ENCODE results near the gene SGCA. TPM values are rescaled to one million over a fixed set of nuclear protein-coding genes. Genes with fewer than 3 reads are reported as not detected.

The SGCA gene
- total RNA-seq, 1 experiment from 2014 or later, result not detected

GRCh38 chr17:50164697-50164988 is 1.2 kb upstream of the SGCA start:
- no peaks in the 10 kb centered on the region for H3K36me3 ChIP-seq (ENCODE audit: low read depth)
- H3K9me2 ChIP-seq (ENCODE audit: insufficient read depth), result no peaks in the 10 kb centered on the region
- no peaks in the 10 kb centered on the region for H3K9me3 ChIP-seq (ENCODE audit: insufficient read depth, low read depth)
- BruUV-seq (replicated peaks), result no TSS peak
- H3K27me3 ChIP-seq (ENCODE audit: insufficient read depth, low read depth), result no peaks in the 10 kb centered on the region
- no peak overlapping the region for H3K27ac ChIP-seq
- ChIA-PET POLR2A (ENCODE audit: unreplicated experiment) (no interaction called here), CTCF (no interaction called here)
- H3K79me2 ChIP-seq (ENCODE audit: low read depth), result no peaks in the 10 kb centered on the region
- H3K4me2 ChIP-seq, result no peak overlapping the region
- peaks cover 12% of the 10 kb centered on the region; the same call in 1 of the 2 replicates for H3F3A ChIP-seq (ENCODE audit: insufficient read depth, low read depth)
- H3K4me3 ChIP-seq, result no peak overlapping the region
- DNase-seq, result no peak
- TF ChIP-seq EZH2 (IDR thresholded peaks at IDR 0.05; ENCODE audit: low read depth) (no peak), CTCF (conservative IDR thresholded peaks at IDR 0.05) (no peak)
- no peak overlapping the region for H2AFZ ChIP-seq
- H4K20me1 ChIP-seq (ENCODE audit: insufficient read depth), result no peaks in the 10 kb centered on the region
- intact Hi-C loops (cut with micrococcal nuclease; ENCODE audit: unreplicated experiment), result no loop called here
- H3K4me1 ChIP-seq (replicated peaks; ENCODE audit: insufficient read depth), result peaks cover 8% of the 10 kb centered on the region

GRCh38 chr17:50165066-50165465 is 739 bp upstream of the SGCA start:
- POLR2A ChIA-PET (ENCODE audit: unreplicated experiment), result no interaction called here
- Histone ChIP-seq H4K20me1 (ENCODE audit: insufficient read depth) (no peaks in the 10 kb centered on the region), H3K27ac (no peak overlapping the region), H3K4me3 (no peak overlapping the region), H3K27me3 (ENCODE audit: insufficient read depth, low read depth) (no peaks in the 10 kb centered on the region), H2AFZ (no peak overlapping the region), H3K36me3 (ENCODE audit: low read depth) (no peaks in the 10 kb centered on the region), H3K4me1 (replicated peaks; ENCODE audit: insufficient read depth) (peaks cover 11% of the 10 kb centered on the region), H3K4me2 (no peak overlapping the region), H3F3A (ENCODE audit: insufficient read depth, low read depth) (peaks cover 16% of the 10 kb centered on the region; the same call in 1 of the 2 replicates), H3K9me2 (ENCODE audit: insufficient read depth) (no peaks in the 10 kb centered on the region), H3K9me3 (ENCODE audit: insufficient read depth, low read depth) (no peaks in the 10 kb centered on the region), H3K79me2 (ENCODE audit: low read depth) (no peaks in the 10 kb centered on the region)
- DNase-seq, result no peak
- intact Hi-C loops (cut with micrococcal nuclease; ENCODE audit: unreplicated experiment), result no loop called here
- CTCF ChIA-PET, result interaction anchor here (0.6 kb wide), 1 partner anchor 77 kb away, joined by 7 read pairs; no protein-coding TSS in a partner anchor
- BruUV-seq (replicated peaks), result no TSS peak
- no peak for TF ChIP-seq CTCF (conservative IDR thresholded peaks at IDR 0.05)
- TF ChIP-seq EZH2 (IDR thresholded peaks at IDR 0.05; ENCODE audit: low read depth), result no peak

- H3F3A ChIP-seq (ENCODE audit: insufficient read depth, low read depth), result peaks cover 20% of the 10 kb centered on the region; the same call in 1 of the 2 replicates
Measured at GRCh38 chr17:50165466-50165865, 339 bp upstream of the SGCA start.

More at GRCh38 chr17:50165466-50165865, 339 bp upstream of the SGCA start:
- Histone ChIP-seq H3K79me2 (ENCODE audit: low read depth) (no peaks in the 10 kb centered on the region), H3K27me3 (ENCODE audit: insufficient read depth, low read depth) (no peaks in the 10 kb centered on the region), H3K27ac (no peak overlapping the region), H3K36me3 (ENCODE audit: low read depth) (no peaks in the 10 kb centered on the region), H3K4me1 (replicated peaks; ENCODE audit: insufficient read depth) (peaks cover 15% of the 10 kb centered on the region), H3K4me3 (no peak overlapping the region), H3K4me2 (no peak overlapping the region), H2AFZ (no peak overlapping the region), H4K20me1 (ENCODE audit: insufficient read depth) (no peaks in the 10 kb centered on the region), H3K9me2 (ENCODE audit: insufficient read depth) (no peaks in the 10 kb centered on the region), H3K9me3 (ENCODE audit: insufficient read depth, low read depth) (no peaks in the 10 kb centered on the region)
- intact Hi-C loops (cut with micrococcal nuclease; ENCODE audit: unreplicated experiment), result no loop called here
- no peak for DNase-seq
- ChIA-PET POLR2A (ENCODE audit: unreplicated experiment) (no interaction called here), CTCF (interaction anchor here (0.6 kb wide), 1 partner anchor 77 kb away, joined by 7 read pairs; no protein-coding TSS in a partner anchor)
- no TSS peak for BruUV-seq (replicated peaks)
- no peak for TF ChIP-seq EZH2 (IDR thresholded peaks at IDR 0.05; ENCODE audit: low read depth)
- TF ChIP-seq CTCF (conservative IDR thresholded peaks at IDR 0.05), result no peak

Data from PC-9 (cell line).